RWPE1 (cell line): ENCODE data around the gene MBNL2.

Source experiments
- CTCF ChIA-PET: fragments of 350-600 bp; sonication (Branson Sonifier 250); formaldehyde crosslinking; extraction: SDS; loops from one replicate; lab custom pipeline; 2021; lab: Yijun Ruan, JAX
- POLR2A ChIA-PET: fragments of 400-600 bp; formaldehyde crosslinking; extraction: SDS; loops from one replicate; lab custom pipeline; 2020; ENCODE audit warnings: antibody characterized with exemption; ENCODE audit not compliant: low non-redundant PET; lab: Yijun Ruan, JAX
- DNase-seq: peaks from one replicate; pipeline ENCODE4 v3.0.0; 2012; ENCODE audit warnings: low spot score
- H3K27ac ChIP-seq: fragments of 450-650 bp; 2 replicates; pipeline ENCODE4 v1.5.1; 2017
- CTCF ChIP-seq: fragments of 450-650 bp; conservative IDR thresholded peaks from 2 replicates; pipeline ENCODE4 v1.5.1; 2017; ENCODE audit warnings: low read depth, mild to moderate bottlenecking

MBNL2 gene

GRCh38 chr13:97364031-97364430 is 141.9 kb downstream of the MBNL2 start:
- CTCF ChIA-PET, result interaction anchor here (0.6 kb wide), 1 partner anchor 123 kb away, joined by 3 read pairs; no protein-coding TSS in a partner anchor
- TF ChIP-seq CTCF, result no peak
- no peak overlapping the region for H3K27ac ChIP-seq
- DNase-seq, result no peak
- POLR2A ChIA-PET, result interaction anchor here (0.6 kb wide), 1 partner anchor 122 kb away, joined by 3 read pairs; no protein-coding TSS in a partner anchor

DNA sequence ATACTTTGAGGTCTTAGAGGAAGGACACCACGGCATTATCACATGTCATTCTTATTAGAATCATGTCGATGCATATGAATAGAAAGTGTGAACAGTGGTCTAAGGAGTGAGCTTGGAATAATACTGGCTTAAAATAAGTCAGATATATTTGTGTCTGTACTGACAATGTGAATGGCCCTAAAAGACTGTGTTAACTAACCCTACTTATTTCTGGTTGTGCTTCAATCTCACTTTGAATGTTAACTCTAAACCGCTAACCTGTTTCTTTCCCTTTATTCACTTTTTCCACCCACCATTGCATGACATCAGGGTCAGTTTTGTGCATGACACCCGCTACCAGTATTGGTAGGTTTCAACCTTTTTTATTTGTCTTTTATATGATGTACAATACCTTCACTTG is 142.7 kb downstream of the MBNL2 start:
- ChIA-PET POLR2A (no interaction called here), CTCF (no interaction called here)
- no peak for DNase-seq
- H3K27ac ChIP-seq, result no peak overlapping the region
- no peak for TF ChIP-seq CTCF

GRCh38 chr13:97366172-97366688 is 144.1 kb downstream of the MBNL2 start:
- TF ChIP-seq CTCF, result no peak
- no peak overlapping the region for H3K27ac ChIP-seq
- DNase-seq, result no peak
- ChIA-PET POLR2A (no interaction called here), CTCF (interaction anchor here (0.6 to 1.0 kb wide), 5 partner anchors 154 to 955 kb away, joined by 3 to 8 read pairs (median 3); no protein-coding TSS in a partner anchor)

DNA sequence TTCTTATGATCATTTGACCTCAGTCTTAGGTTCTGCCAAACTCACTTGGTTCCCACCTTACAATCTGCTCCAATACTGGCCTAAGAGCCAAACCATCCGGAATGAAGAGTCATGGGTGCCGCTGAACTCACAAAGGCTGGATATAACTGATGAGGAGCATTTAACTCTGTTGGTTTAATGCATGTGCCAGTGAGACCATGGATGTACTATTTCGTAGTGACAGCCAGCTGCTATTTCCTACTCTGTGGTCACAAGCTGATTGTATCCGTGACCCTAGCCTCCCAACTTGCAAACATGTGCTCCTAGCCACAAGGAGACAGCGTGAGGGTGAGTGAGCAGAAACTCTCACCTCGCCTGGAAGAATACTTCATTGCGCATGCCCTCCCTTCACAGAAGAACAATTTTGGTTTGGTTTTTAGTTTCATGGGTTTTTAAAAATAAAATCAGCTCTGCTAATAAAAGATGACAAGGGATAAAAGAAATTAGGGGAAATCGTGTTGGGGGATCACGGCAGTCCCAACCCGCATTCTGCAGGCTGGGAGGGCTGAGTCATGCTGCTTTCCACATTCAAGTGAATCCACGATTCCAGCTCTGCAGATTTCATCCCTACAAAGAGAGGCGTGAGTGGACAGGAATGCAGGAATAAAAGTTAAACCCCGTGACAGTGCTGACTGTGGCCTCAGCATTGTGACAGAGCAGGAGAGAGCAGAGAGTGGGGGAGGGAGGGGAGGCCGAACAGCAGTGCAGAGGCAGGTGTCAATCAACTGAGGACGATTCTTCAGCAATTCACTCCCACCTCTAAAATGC is 145.1 kb downstream of the MBNL2 start:
- no peak for TF ChIP-seq CTCF
- POLR2A ChIA-PET, result interaction anchor here (0.6 kb wide), 1 partner anchor 181 kb away, joined by 3 read pairs; no protein-coding TSS in a partner anchor
- CTCF ChIA-PET, result interaction anchor here (0.6 to 1.0 kb wide), 4 partner anchors 155 to 880 kb away, joined by 3 to 8 read pairs (median 3); no protein-coding TSS in a partner anchor
- peak overlapping the region; percentile 55 for H3K27ac ChIP-seq
- peak; percentile 13 for DNase-seq

- TF ChIP-seq CTCF, result no peak
- ChIA-PET CTCF (interaction anchor here (0.5 to 1.8 kb wide), 6 partner anchors 10 to 1665 kb away, joined by 3 to 6 read pairs (median 4); no protein-coding TSS in a partner anchor), POLR2A (no interaction called here)
- no peak overlapping the region for H3K27ac ChIP-seq
- DNase-seq, result peak; percentile 20
Observed at GRCh38 chr13:97369261-97369893, 147.2 kb downstream of the MBNL2 start.

- no peak overlapping the region for H3K27ac ChIP-seq
- DNase-seq, result no peak
- TF ChIP-seq CTCF, result no peak
- CTCF ChIA-PET, result interaction anchor here (0.7 kb wide), 1 partner anchor 14 kb away, joined by 4 read pairs; no protein-coding TSS in a partner anchor
- POLR2A ChIA-PET, result no interaction called here
Observed at GRCh38 chr13:97371486-97372109, 149.5 kb downstream of the MBNL2 start.
